HG03521 (cell line): ENCODE measurements around the gene FGFRL1.
A peak's percentile ranks its signal among the peaks of the same experiment; 100 is the strongest.

Experiments
- ATAC-seq: cut with Tn5 transposase; IDR thresholded peaks from one replicate; pipeline ENCODE4 v1.9.1; 2021; ENCODE audit warnings: mild to moderate bottlenecking, moderate library complexity; ENCODE audit not compliant: unreplicated experiment

FGFRL1 gene

GRCh38 chr4:1004071-1004418 is 7.4 kb upstream of the FGFRL1 start:
- no peak for ATAC-seq

DNA sequence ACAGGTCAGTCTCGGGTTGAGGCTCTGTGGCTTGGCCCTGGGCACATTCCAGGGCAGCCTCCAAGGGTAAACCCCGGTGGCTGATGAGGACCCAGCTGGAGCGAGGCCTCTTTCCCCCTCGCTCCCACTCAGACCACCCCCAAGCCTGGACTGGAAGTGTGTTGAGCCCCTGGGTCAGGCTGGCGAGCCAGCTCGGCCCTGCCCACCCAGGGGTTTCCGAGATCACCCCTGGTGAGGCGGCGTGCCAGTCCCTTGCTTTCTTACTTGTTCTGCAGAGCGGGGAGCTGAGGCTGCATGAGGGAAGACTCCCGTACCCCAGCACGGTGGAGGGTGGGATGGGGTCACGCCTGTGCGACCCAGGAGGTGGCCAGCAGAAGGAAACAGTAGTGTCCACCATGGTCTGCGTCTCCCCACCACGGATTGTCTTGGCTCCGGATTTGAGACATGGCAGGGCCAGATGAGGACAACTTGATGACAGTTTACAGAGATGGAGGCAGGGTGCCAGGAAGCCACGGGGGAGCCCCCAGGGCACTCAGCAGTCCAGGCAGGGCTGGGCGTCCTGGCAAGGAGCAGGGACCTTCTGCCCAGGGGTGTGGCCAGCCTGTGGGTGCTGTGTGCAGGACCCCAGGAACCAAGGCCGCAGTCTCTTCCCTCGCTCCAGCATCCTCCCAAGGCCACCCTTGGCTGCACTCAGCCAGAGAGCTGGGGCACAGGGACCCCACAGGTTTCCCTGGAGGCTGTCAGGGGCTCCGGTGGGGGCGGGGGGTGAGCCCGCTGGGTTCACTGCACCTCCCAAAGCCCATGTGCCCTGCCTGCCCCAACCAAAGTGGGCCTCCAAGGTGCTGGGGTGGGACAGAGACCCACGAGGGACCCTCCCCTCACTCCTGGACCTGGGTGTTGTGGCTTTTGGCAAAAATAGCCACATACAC is 6.6 kb upstream of the FGFRL1 start:
- ATAC-seq: no peak

GRCh38 chr4:1006856-1007255 is 4.6 kb upstream of the FGFRL1 start:
- no peak for ATAC-seq

DNA sequence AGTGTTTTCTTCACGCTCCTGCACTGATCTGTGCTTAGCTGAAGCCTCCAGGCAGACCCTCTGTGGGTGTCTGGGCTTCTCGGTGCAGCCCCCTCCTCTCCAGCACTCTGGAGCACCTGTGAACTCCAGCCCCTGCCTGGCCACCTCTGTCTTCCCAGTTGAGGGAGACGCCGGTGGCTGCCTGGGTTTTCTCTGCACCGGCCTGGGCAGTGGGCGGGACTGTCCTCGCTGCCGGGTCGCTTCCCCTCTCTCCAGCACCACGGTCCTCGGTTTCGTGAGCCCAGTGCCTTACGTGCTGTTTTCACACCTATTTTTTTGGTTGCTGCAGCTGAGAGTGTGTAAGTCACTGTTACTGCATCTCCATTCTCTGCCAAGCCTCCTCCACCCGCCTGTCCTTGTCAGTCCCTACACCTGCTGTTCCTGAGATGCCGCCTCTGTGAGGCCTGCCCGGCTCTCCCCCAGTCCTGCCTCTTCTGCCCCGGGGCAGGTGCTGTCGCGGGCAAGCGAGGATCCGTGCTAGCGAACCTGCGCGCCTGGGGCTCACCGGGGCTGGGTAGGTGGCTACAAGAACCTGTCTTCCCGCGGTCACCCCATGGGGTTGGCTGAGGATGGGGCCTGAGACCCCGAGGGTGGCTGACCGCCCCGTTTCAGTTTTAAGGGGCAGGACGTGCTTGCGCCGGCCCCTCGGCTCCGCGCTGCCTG is 2.4 kb upstream of the FGFRL1 start:
- peak; percentile 7 for ATAC-seq

DNA sequence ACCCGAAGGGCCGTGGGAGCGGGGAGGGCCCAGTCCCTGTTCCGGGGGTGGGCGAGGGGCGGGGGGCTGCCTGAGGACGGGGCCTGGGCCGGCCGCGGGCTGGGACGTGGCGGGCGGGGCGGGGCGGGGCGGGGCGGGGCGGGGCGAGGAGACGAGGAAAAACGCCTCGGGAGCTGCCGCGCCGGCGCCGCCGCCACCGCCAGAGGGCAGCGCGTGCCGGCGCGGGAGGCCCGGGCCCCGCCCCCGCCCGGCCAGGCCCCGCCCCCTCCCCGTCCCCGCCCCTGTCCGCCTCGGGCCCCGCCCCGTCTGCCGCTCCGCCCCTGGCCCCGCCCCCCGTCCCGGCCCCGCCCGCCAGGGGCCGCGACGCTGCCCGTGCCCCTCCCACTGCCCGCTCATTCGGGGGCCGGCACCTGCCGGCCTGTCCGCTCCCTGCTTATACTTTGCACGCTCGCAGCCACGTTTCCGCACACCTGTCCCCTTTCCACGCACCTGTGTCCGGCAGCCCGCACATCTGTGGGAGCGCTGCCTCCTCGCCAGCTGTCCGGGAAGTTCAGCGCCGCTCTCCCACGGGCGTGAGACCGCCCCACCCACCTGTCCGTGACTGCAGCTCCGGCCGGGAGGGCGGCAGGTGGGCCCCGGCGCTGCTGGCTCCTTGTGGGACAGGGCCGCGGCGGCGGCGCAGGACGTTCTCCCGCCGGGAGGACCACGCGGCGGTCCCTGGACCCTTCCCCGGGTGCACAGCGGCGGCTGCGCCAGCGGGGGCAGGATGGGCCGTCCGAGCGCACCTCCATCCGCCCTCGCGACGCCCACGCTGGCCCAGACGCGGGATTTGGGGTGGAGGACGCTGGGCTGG is 1.7 kb upstream of the FGFRL1 start:
- ATAC-seq: peak; percentile 32

- no peak for ATAC-seq
These were observed 918 bp upstream of the FGFRL1 start for GRCh38 chr4:1010395-1011021.

- ATAC-seq: no peak
These were observed 224 bp downstream of the FGFRL1 start for GRCh38 chr4:1011666-1012033.

- no peak for ATAC-seq
These were observed 761 bp downstream of the FGFRL1 start for GRCh38 chr4:1012034-1012739.

DNA sequence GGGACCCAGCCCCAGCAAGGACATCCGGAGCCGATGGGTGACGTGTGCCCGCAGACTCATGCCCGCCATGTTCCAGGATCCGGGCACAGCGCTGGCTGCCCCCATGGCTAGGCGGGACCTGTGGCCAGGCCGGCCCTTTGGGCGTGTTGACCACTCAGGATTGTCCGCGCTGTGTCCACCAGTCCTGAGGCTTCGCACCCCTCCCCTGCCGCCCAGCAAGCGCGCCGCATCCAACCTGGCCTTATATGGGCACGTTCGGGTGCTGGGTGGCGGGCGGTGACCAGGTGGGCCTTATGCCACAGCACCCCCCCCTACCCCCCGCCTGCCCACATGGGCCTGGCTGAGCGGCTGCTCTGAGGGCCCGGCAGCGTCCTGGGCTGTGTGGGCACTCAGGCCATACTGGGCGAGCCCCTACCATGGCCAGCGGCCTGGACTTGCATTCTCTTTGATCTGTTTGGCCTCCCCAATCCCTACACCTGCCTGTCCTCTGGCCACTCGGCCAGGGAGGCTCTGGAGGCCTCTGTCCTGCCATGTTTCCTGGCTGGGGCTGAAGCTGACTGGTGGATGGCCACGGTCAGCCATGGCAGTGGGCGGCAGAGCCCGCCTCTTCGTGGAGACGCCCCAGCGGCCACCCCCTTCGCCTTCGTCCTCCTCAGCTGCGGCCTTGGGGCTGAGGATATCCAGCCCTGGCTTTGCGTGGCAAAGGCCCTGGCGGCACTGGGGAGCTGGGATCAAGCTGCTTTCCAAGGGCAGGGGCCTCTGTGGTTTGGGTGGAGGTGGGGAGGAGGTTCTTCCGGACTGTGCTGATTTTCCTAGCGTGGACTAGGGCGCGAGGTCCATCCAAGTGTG is 2.0 kb downstream of the FGFRL1 start:
- no peak for ATAC-seq

- ATAC-seq: no peak
These were observed 3.1 kb downstream of the FGFRL1 start for GRCh38 chr4:1014291-1015167.

GRCh38 chr4:1015179-1015578 is 3.8 kb downstream of the FGFRL1 start:
- ATAC-seq: no peak

GRCh38 chr4:1015746-1016145 is 4.3 kb downstream of the FGFRL1 start:
- no peak for ATAC-seq

DNA sequence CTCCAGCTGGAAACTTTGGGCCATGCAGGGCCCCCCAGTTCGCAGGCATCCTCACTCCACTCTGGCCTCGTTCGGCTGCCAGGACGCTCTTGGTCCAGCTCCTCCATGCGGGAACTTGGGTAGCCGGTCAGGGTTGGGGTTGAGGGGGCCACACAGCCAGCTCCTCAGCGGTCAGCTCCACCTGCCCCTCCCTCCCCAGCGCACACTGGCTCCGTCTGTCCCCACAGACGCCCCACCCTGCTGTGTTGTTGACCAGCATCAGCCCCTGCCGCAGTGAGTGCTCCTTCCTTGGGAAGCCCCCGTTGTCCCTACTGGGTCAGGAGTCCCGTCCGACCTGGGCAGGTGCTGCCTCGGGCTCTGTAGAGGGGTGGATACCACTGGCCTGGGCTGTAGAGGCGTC is 5.8 kb downstream of the FGFRL1 start:
- no peak for ATAC-seq

DNA sequence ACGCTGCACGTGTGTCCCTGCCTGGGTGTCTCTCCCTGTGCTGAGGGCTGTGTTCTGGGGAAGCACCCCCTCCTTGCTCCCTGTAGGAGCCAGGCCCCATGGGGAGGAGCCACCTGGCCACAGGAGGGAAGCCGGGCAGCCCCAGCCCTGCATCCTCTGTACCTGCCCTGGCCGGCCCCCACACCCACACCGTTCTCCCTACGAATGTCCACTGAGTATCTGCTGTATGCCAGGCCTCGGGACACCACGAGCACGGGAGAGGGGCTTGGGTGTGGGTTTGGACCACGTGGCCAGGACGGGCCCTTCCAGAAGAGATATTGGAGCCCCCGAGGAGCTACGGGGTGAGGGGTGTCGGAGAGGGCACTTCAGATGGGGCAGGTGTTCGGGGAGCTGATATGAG is 6.3 kb downstream of the FGFRL1 start:
- ATAC-seq: no peak

DNA sequence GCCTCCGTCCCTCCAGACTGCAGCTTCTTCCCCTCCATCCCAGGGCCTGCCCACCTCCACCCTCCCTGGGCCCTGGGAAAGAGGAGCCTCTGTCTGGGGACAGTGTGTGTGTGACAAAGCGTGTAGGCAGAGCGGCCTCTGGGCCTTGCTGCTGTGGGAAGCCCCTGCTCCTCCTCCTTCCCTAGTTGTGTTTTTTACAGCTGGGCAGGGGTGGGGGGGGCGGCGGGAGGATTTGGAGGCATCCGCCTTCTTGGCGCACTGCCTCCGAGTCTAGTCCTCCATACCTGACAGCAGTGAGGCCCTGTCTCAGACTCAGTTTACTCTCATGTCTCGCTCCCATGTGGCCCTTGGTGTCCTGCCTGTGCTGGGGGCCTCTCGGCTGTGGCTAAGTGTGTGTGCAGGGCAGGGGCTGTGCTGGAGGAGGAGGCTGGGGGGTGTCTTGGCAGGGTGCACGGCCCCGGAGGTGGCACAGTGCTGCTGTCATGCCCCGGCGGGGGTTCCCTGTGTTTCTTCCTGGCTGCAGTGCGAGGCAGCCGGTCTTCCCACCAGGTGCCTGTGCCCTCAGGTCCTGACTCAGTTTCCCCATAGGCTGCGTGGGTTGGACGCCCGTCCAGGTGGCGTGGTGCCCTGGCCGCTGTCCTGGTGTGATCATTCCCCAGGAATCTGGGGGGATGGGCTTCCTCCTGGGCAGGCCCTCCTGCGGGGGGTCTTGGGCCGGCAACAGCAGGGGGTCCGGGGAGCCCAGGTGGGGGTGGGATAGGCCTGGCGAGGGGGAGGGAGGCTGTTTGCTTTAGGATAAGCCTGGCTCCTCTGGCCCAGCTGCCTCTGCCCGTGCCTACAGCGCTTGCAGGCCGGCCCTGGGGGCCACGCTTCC is 7.0 kb downstream of the FGFRL1 start:
- ATAC-seq: no peak

GRCh38 chr4:1019320-1019719 is 7.9 kb downstream of the FGFRL1 start:
- ATAC-seq: no peak

DNA sequence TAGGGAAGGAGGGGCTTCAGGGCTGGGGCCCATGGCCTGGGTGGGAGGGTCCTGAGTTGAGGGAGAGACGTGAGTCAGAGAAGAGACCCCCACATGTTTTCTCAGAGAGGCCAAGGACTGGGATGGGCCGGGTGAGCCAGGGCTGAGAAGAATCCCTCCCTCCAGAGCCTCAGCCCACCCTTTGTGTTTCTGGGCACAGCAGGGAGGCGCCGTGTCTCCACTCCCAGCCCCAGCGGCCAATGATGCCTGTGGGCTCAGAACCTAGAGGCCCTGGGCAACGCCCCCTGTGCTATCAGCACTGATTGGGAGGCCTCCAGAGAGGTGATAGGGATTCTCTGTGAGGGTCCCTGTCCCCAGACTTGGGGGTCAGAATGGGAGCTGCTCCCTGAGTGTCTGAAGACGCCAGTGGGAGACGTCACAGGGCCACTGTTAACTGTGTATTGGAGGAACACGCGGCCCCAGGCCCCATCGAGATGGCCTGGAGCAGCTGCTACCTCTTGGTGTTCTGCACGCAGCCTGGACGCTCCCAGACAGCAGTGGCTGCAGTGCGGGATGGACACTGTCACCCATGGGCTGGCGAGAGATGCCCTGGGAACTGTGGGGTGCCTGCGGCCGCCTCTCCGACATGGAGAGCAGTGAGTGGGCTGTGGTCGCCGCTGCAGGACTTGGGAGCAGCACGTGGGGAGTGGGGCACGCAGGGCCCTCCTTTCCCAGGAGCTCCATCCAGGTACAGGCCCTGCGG is 8.5 kb downstream of the FGFRL1 start:
- ATAC-seq: no peak
